ENCODE data around the gene ZNRF4. TPM values are rescaled to one million over a fixed set of nuclear protein-coding genes. Genes with fewer than 3 reads are reported as not detected.

ZNRF4 gene
- total RNA-seq, 1 donor from 2014 or later: not detected

DNA sequence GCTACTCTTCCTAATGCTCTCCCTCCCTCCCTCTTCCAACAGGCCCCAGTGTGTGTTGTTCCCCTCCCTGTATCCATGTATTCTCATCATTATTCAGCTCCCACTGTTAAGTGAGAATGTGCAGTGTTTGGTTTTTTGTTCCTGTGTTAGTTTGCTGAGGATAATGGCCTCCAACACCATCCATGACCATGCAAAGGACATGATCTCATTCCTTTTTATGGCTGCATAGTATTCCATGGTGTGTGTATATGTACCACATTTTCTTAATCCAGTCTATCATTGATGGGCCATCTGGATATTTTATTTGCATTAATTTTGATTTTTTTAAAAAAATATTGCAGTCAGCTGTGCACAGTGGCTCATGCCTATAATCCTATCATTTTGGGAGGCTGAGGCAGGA lies 15.8 kb upstream of the ZNRF4 start:
- no peak for DNase-seq (ENCODE audit: extremely low read depth, low read depth, low spot score)

DNA sequence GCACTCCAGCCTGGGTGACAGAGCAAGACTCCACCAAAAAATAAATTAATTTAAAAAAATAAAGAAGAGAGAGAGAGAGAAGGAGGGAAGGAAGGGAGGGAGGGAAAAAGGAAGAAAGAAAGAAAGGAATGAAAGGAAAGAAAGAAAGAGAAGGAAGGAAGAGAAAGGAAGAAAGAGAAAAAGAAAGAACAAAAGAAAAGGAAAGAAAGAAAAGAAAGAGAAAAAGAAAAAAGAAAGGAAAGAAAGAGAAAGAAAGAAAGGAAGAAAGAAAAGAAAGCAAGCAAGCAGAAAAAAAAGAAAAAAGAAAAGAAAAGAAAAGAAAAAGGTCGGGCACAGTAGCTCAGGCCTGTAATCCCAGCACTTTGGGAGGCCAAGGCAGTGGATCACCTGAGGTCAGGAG lies 14.9 kb upstream of the ZNRF4 start:
- DNase-seq (ENCODE audit: extremely low read depth, low read depth, low spot score): no peak

GRCh38 chr19:5443723-5444122 lies 11.5 kb upstream of the ZNRF4 start:
- no peak for DNase-seq (ENCODE audit: extremely low read depth, low read depth, low spot score)

GRCh38 chr19:5444431-5444830 lies 10.8 kb upstream of the ZNRF4 start:
- DNase-seq (ENCODE audit: extremely low read depth, low read depth, low spot score): no peak

DNA sequence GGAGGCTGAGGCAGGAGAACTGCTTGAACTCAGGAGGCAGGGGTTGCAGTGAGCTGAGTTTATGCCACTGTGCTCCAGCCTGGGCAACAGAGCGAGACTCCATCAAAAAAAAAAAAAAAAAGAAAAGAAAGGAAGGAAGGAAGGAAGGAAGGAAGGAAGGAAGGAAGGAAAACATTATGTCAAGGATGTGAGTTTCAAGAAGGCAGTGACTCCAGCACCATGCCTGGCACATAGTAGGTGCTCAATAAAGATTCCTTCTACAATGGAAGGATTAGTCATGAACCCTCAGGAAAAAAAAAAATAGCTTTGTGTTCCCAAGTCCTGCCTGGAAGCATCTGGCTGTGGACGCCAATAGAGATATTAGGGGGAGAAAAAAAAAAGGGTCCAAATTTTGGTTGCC lies 10.1 kb upstream of the ZNRF4 start:
- DNase-seq (ENCODE audit: extremely low read depth, low read depth, low spot score): no peak

DNA sequence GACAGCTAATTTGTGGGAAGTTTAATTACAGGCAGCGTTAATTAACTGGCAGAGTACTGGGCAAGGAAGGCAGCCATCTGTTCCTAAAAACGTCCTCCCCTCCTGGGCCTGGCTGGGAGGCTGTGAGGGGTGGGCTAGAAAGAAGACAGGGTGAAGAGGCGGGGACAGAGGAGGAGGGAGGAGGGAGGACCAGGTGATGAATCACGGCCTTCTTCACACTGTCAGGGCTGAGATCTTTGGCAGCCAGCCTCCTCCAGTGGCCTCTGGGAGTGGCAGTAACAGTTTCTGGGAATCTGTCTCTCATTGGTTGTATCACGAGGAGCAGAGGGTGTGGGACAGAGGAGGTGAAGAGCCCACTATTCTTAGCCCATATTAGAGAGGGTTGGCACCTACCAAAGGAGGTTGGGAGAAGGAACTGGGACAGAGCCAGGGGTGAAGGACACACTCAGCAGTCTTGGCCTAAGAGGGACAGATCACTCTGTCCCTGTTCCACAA lies 9.6 kb upstream of the ZNRF4 start:
- DNase-seq (ENCODE audit: extremely low read depth, low read depth, low spot score): no peak

DNA sequence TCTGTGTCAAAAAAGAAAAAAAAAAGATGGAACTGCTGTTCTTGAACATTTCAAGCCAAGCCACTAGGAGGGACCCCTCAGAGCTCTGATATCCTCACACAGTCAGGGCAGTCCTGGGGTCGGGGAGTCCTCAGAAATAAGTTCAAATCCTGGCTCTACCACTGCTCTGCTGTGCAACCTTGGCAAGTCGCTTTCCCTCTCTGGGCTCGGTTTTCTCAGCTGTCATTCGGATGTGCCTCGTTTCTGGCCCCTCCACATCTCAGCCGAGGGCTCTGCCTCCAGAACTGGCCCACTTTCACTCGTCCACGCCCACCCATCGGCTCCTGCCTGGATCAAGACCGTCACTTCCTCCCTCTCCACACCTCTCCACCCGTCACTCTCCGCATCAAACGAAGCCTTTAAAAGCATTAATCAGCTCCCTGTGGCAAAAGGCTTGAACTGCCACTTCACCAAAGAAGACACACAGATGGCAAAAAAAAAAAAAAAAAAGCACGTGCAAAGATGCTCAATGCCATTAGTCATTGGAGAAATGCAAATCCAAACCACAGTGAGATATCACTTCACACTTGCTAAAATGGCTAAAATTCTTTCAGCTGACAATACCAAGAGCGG lies 7.4 kb upstream of the ZNRF4 start:
- no peak for DNase-seq (ENCODE audit: extremely low read depth, low read depth, low spot score)

- DNase-seq (ENCODE audit: extremely low read depth, low read depth, low spot score): no peak
These were observed 6.8 kb upstream of the ZNRF4 start for GRCh38 chr19:5448374-5448773.

- no peak for DNase-seq (ENCODE audit: extremely low read depth, low read depth, low spot score)
These were observed 4.6 kb upstream of the ZNRF4 start for GRCh38 chr19:5450482-5451126.

- DNase-seq (ENCODE audit: extremely low read depth, low read depth, low spot score): no peak
These were observed 3.7 kb upstream of the ZNRF4 start for GRCh38 chr19:5451494-5451893.

- no peak for DNase-seq (ENCODE audit: extremely low read depth, low read depth, low spot score)
These were observed 2.3 kb upstream of the ZNRF4 start for GRCh38 chr19:5452594-5453565.

- no peak for DNase-seq (ENCODE audit: extremely low read depth, low read depth, low spot score)
These were observed 474 bp upstream of the ZNRF4 start for GRCh38 chr19:5454743-5455142.

- no peak for DNase-seq (ENCODE audit: extremely low read depth, low read depth, low spot score)
These were observed 1.1 kb downstream of the ZNRF4 start for GRCh38 chr19:5456130-5456840.

DNA sequence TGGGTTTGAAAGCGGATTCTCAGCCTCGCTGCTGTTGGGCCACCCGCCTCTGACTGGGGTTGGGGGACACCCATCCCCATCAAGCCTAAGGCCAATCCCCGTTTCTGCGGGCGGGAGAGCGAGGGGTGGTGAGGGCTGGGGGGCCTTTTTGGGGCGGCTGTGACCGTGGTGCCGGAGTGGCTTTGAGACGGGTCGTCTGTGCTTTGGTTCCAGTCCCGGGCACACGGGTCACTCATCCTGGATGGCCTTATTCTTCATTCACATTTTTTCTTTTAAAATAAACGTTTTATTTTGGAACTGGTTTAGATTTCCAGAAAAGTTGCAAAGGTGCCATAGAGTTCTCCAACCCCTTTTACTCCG lies 1.6 kb downstream of the ZNRF4 start:
- DNase-seq (ENCODE audit: extremely low read depth, low read depth, low spot score): no peak

DNA sequence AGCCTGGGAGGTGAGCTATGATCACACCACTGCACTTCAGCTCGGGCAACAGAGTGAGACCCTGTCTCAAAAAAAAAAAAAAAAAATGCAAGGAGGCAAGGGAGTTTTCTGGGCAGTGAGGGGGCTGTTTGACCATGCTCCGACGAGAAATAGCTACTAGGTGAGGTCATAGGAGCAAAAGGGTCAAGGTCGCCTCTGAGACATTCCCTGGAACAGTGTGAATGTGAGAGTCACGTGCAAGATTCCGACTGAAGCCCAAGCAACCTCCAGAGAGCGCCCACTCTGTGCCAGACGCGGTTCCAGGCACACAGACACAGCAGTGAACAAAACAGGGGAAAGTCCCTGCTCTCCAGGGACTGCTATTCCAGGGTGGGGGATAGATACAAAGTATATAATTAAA lies 2.5 kb downstream of the ZNRF4 start:
- no peak for DNase-seq (ENCODE audit: extremely low read depth, low read depth, low spot score)

DNA sequence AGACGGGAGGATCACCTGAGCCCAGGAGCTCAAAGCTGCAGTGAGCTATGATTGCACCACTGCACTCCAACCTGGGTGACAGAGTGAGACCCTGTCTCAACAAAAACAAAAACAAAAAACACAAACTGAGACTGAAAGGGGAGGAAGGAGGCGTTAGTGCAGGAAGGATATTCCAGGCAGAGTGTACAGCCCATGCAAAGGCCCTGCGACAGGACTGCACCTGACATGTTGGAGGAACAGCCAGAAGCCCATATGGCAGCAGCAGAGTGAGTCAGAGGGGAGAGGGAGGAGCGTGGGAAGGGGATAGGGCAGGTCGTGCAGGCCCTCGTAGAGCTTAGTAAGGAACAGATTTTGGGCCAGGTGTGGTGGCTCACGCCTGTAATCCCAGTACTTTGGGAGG lies 3.2 kb downstream of the ZNRF4 start:
- no peak for DNase-seq (ENCODE audit: extremely low read depth, low read depth, low spot score)

DNA sequence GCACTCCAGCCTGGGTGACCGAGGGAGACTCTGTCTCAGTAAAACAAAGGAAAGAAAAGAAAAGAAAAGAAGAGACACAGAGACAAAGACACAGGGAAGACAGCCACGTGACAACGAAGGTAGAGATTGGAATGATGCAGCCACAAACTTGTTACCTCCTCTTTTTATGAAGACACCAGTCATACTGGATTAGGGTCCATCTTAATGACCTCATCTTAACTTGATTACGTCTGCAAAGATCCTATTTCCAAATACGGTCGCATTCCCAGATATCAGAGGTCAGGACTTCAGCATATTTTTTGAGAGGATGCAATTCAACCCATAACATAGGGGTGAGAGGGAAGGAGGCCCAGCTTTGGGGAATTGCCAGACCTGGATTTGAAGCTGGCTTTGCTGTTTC lies 4.1 kb downstream of the ZNRF4 start:
- DNase-seq (ENCODE audit: extremely low read depth, low read depth, low spot score): no peak

GRCh38 chr19:5460748-5461147 lies 5.5 kb downstream of the ZNRF4 start:
- no peak for DNase-seq (ENCODE audit: extremely low read depth, low read depth, low spot score)

- no peak for DNase-seq (ENCODE audit: extremely low read depth, low read depth, low spot score)
These were observed 8.7 kb downstream of the ZNRF4 start for GRCh38 chr19:5463959-5464358.

DNA sequence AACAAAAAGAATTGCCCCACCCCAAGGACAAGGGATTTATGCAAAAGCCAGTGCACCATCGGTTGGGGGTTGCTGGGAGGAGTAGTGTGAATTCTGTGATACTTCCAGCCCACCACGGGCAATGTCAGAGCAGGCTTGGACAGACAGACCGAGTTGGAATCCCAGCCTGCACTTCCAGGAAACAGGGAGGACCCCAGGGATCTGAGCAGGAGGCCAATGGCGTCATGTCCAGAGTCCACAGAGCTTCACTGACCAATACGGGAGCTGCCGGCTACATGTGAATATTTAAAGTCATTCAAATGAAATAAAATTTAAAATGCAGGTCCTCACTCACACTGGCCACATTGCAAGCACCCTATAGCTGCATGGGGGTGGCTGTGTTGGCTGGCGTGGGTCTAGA lies 10.9 kb downstream of the ZNRF4 start:
- DNase-seq (ENCODE audit: extremely low read depth, low read depth, low spot score): no peak

DNA sequence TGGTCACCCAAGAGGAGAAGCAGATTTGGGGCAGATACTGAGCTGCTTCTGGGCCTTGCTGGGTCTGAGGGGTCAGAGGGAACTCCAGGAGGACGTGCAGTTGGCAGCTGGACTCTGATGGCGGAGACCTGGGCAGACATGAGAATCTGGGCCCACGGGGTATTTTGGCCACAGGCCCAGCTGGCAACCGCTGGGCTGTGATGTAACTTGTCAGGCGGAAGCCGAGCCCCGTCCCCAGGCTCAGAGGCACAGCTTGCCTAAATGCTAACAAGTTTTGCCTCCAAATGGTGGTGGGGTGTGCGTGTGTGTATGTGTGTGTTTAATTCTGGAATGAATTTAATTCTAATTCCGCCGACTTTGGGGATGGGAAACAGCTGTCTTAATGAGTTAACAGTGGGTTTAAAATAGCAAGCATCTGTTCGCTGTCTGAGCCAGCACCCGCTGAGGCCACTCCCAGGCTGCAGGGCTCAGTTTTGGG lies 11.6 kb downstream of the ZNRF4 start:
- no peak for DNase-seq (ENCODE audit: extremely low read depth, low read depth, low spot score)

Data from glomerular endothelial cell (primary cell).